CD14-positive monocyte (primary cell): ENCODE data around the gene SNX18. TPM values are rescaled to one million over a fixed set of nuclear protein-coding genes. Genes with fewer than 3 reads are reported as not detected.
A peak's percentile ranks its signal among the peaks of the same experiment; 100 is the strongest.

Experiments
- DNase-seq, 3 donors: peaks; one replicate each; pipeline ENCODE4 v3.0.0-alpha.2; 2011 to 2022
- H2AFZ ChIP-seq: 2 replicates; pipeline ENCODE4 v1.6.0; 2012; ENCODE audit warnings: mild to moderate bottlenecking, low read depth, low read length, inconsistent platforms; ENCODE audit not compliant: insufficient read depth, poor library complexity, severe bottlenecking
- H3K27ac ChIP-seq, 2 donors: 1 replicate in 1 of 2; 2 replicates in 1 of 2; pipeline ENCODE4 v1.5.1; 2012 to 2013; ENCODE audit warnings: low read length in 2 of 2, control low read depth in 1 of 2, inconsistent platforms in 1 of 2, low read depth in 1 of 2, mild to moderate bottlenecking in 1 of 2
- H3K27me3 ChIP-seq, 2 donors: one replicate each; pipeline versions ENCODE4 v1.6.0 to v1.6.1; 2011 to 2013; ENCODE audit warnings: low read length in 2 of 2; ENCODE audit not compliant: control insufficient read depth in 2 of 2, insufficient read depth in 2 of 2
- H3K36me3 ChIP-seq, 2 donors: replicated peaks in 1 of 2; 1 replicate in 1 of 2; 2 replicates in 1 of 2; pipeline versions ENCODE4 v1.5.1 to v1.6.1; 2012 to 2013; ENCODE audit warnings: low read length in 2 of 2, control low read depth in 1 of 2, inconsistent platforms in 1 of 2, mild to moderate bottlenecking in 1 of 2; ENCODE audit not compliant: insufficient read depth in 2 of 2, control insufficient read depth in 1 of 2
- H3K4me1 ChIP-seq, 2 donors: 1 replicate in 1 of 2; 2 replicates in 1 of 2; pipeline versions ENCODE4 v1.5.1 to v1.6.1; 2012 to 2013; ENCODE audit warnings: low read length in 2 of 2, control low read depth in 1 of 2, inconsistent platforms in 1 of 2, mild to moderate bottlenecking in 1 of 2, moderate library complexity in 1 of 2; ENCODE audit not compliant: insufficient read depth in 2 of 2, control insufficient read depth in 1 of 2
- H3K4me2 ChIP-seq: replicated peaks from 2 replicates; pipeline ENCODE3; 2012; ENCODE audit warnings: low read length, moderate library complexity, mild to moderate bottlenecking; ENCODE audit not compliant: poor library complexity, severe bottlenecking; ENCODE audit errors: extremely low read depth
- H3K4me3 ChIP-seq, 3 experiments: fragments of 200-600 bp in 1 of 3; sonication (generic) in 1 of 3; replicated peaks in 1 of 3; 1 replicate in 2 of 3; 2 replicates in 1 of 3; pipeline ENCODE4 v1.5.1; 2011 to 2013; ENCODE audit warnings: low read length in 3 of 3, mild to moderate bottlenecking in 3 of 3, control low read depth in 2 of 3, low read depth in 2 of 3, inconsistent platforms in 1 of 3, moderate library complexity in 1 of 3
- H3K79me2 ChIP-seq: 2 replicates; pipeline ENCODE4 v1.6.0; 2012; ENCODE audit warnings: mild to moderate bottlenecking, control low read depth, inconsistent platforms, low read length, moderate library complexity; ENCODE audit not compliant: insufficient read depth
- H3K9ac ChIP-seq: 2 replicates; pipeline ENCODE4 v1.6.0; 2017; ENCODE audit warnings: low read length, mild to moderate bottlenecking; ENCODE audit not compliant: insufficient read depth, poor library complexity, severe bottlenecking
- H3K9me3 ChIP-seq, 2 donors: replicated peaks in 1 of 2; 1 replicate in 1 of 2; 2 replicates in 1 of 2; pipeline versions ENCODE4 v1.5.1 to v1.6.1; 2012 to 2013; ENCODE audit warnings: low read length in 2 of 2, control low read depth in 1 of 2; ENCODE audit not compliant: control insufficient read depth in 1 of 2, insufficient read depth in 1 of 2
- H4K20me1 ChIP-seq: 2 replicates; pipeline ENCODE4 v1.6.0; 2012; ENCODE audit warnings: mild to moderate bottlenecking, low read length, control low read depth, moderate library complexity; ENCODE audit not compliant: insufficient read depth
- H3K27ac Mint-ChIP-seq, 7 donors: one replicate each; pipeline ENCODE4 v1.8.0; 2020; ENCODE audit warnings: mild to moderate bottlenecking in 7 of 7, mixed read lengths in 7 of 7, moderate library complexity in 6 of 7, inconsistent platforms in 2 of 7
- H3K27me3 Mint-ChIP-seq, 3 donors: one replicate each; pipeline ENCODE4 v1.8.0; 2021 to 2022; ENCODE audit warnings: low read depth in 3 of 3, mild to moderate bottlenecking in 3 of 3, mixed read lengths in 3 of 3, moderate library complexity in 3 of 3, inconsistent platforms in 1 of 3
- H3K36me3 Mint-ChIP-seq, 2 donors: one replicate each; pipeline ENCODE4 v1.8.0; 2020; ENCODE audit warnings: mixed read lengths in 2 of 2, inconsistent platforms in 1 of 2, mild to moderate bottlenecking in 1 of 2
- H3K4me1 Mint-ChIP-seq: one replicate; pipeline ENCODE4 v1.8.0; 2020; ENCODE audit warnings: mild to moderate bottlenecking, mixed read lengths
- H3K4me3 Mint-ChIP-seq, 2 donors: one replicate each; pipeline ENCODE4 v1.8.0; 2020; ENCODE audit warnings: mild to moderate bottlenecking in 2 of 2, mixed read lengths in 2 of 2, moderate library complexity in 1 of 2
- H3K9me3 Mint-ChIP-seq, 7 donors: one replicate each; pipeline ENCODE4 v1.8.0; 2020 to 2022; ENCODE audit warnings: mixed read lengths in 7 of 7, mild to moderate bottlenecking in 6 of 7, moderate library complexity in 6 of 7, inconsistent platforms in 2 of 7
- WGBS: methylation state at CpG from one replicate; pipeline ENCODE4 v1.1.5; 2013; ENCODE audit warnings: missing lambda C conversion rate; ENCODE audit not compliant: insufficient coverage; 5-methylcytosine and 5-hydroxymethylcytosine counted together
- intact Hi-C, 2 donors: fragments of 100-400 bp; cut with micrococcal nuclease; formaldehyde crosslinking; loops; one replicate each; pipeline versions ENCODE4 v1.15.0 to v1.15.1; 2023
- polyA minus RNA-seq: library from RNA; depleted of rRNA, polyadenylated mRNA; stranded (reverse); fragments of >200 nt; gene quantifications from 2 replicates; pipeline ENCODE4 v1.2.3, GENCODE V29; 2012
- polyA plus RNA-seq, 3 donors: library from polyadenylated mRNA; depleted of rRNA in 1 of 3; unstranded in 2 of 3; stranded (reverse) in 1 of 3; fragments of 300-500 nt in 2 of 3; fragments of >200 nt in 1 of 3; fragmentation: Illumina TruSeq in 2 of 3; gene quantifications; 1 replicate in 2 of 3; 2 replicates in 1 of 3; pipeline ENCODE4 v1.2.3, GENCODE V29; 2012 to 2021
- total RNA-seq, 12 experiments: library from RNA in 1 of 12; stranded (reverse) in 1 of 12; fragments of 120-200 nt in 1 of 12; gene quantifications; one replicate each; pipeline ENCODE4 v1.2.4 and lab custom pipeline; 2013 to 2026; ENCODE audit warnings: mixed read lengths in 6 of 12, inconsistent platforms in 1 of 12
- TF ChIP-seq, protein P1 (sequence below): fragments of 200-600 bp; IDR thresholded peaks from one replicate; pipeline ENCODE4 v1.8.0; 2022; ENCODE audit warnings: antibody characterized with exemption, mild to moderate bottlenecking

SNX18 gene, protein sequence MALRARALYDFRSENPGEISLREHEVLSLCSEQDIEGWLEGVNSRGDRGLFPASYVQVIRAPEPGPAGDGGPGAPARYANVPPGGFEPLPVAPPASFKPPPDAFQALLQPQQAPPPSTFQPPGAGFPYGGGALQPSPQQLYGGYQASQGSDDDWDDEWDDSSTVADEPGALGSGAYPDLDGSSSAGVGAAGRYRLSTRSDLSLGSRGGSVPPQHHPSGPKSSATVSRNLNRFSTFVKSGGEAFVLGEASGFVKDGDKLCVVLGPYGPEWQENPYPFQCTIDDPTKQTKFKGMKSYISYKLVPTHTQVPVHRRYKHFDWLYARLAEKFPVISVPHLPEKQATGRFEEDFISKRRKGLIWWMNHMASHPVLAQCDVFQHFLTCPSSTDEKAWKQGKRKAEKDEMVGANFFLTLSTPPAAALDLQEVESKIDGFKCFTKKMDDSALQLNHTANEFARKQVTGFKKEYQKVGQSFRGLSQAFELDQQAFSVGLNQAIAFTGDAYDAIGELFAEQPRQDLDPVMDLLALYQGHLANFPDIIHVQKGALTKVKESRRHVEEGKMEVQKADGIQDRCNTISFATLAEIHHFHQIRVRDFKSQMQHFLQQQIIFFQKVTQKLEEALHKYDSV
- 90.3 TPM for total RNA-seq (2013)
- polyA plus RNA-seq (10 to 100 TPM in 2 of 3 donors, 1 to 10 TPM in 1; 6.8 to 33.3 (median 12.4) TPM), polyA minus RNA-seq (108 and 205 TPM in 2 replicates), total RNA-seq (lab: John Stamatoyannopoulos, UW) (40.4 to 139 (median 83.5) reads per million in 11 experiments)

DNA sequence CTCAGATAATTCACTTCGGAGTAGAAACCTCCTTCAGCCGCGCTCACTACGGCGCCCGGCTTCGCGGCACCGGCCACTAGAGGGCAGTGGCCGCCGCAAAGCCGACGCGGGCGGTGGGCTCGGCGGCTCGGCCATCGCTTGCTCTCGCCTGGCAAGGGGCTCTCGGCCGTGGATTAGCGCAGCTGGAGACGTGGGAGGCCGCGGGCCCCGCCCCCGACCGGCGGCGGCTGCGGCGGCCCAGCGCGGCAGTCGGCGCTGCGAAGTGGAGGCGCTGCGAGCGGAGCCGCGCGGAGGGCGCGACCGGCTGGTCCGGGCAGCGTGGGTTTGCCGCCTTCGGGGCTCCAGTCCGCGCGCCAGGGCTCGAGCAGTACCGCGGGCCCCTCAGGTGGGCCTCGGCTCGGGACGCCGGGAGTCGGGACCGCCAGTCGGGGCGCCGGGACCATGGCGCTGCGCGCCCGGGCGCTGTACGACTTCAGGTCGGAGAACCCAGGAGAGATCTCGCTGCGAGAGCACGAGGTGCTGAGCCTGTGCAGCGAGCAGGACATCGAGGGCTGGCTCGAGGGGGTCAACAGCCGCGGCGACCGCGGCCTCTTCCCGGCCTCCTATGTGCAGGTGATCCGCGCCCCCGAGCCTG lies at the start of gene SNX18:
TSS of gene SNX18 (plus strand) at position 248 of the 634 bp plus-strand sequence. CDS start at position 442, 194 bp downstream.
- Histone ChIP-seq H3K4me1 (peaks cover 33 to 40% of the 10 kb centered on the region in 2 donors), H3K4me3 (peak within 1 kb of the TSS; percentile 82 to 91 (median 82)), H3K4me2 (peak within 1 kb of the TSS; percentile 89), H3K27ac (peak within 1 kb of the TSS; percentile 65 to 92), H3K9me3 (no peaks in the 10 kb centered on the region), H2AFZ (peak within 1 kb of the TSS; percentile 72), H3K27me3 (peaks cover 0 to 8% of the 10 kb centered on the region in 2 donors), H3K36me3 (peaks cover 0 to 3% of the 10 kb centered on the region in 2 donors), H3K79me2 (peaks cover 51% of the 10 kb centered on the region), H3K9ac (peak within 1 kb of the TSS; percentile 86), H4K20me1 (peaks cover 41% of the 10 kb centered on the region)
- under 1% methylated on average over 87 of the region's 88 CpGs for WGBS
- intact Hi-C loops = loop anchor here (1.0 to 5.0 kb wide), 5 partner anchors 154 to 630 kb away; no protein-coding TSS in a partner anchor
- H3K27me3 Mint-ChIP-seq = peaks cover 5 to 15% (median 9%) of the 10 kb centered on the region in 3 donors
- peak within 1 kb of the TSS; percentile 71 to 94 (median 88) for H3K27ac Mint-ChIP-seq
- peaks cover 0 to 2% (median 0%) of the 10 kb centered on the region in 7 donors for H3K9me3 Mint-ChIP-seq
- H3K4me3 Mint-ChIP-seq = peak within 1 kb of the TSS; percentile 96 to 97
- TF ChIP-seq, protein P1, sequence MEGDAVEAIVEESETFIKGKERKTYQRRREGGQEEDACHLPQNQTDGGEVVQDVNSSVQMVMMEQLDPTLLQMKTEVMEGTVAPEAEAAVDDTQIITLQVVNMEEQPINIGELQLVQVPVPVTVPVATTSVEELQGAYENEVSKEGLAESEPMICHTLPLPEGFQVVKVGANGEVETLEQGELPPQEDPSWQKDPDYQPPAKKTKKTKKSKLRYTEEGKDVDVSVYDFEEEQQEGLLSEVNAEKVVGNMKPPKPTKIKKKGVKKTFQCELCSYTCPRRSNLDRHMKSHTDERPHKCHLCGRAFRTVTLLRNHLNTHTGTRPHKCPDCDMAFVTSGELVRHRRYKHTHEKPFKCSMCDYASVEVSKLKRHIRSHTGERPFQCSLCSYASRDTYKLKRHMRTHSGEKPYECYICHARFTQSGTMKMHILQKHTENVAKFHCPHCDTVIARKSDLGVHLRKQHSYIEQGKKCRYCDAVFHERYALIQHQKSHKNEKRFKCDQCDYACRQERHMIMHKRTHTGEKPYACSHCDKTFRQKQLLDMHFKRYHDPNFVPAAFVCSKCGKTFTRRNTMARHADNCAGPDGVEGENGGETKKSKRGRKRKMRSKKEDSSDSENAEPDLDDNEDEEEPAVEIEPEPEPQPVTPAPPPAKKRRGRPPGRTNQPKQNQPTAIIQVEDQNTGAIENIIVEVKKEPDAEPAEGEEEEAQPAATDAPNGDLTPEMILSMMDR = peak; percentile 97
- peaks cover 17 to 22% of the 10 kb centered on the region in 2 donors for H3K36me3 Mint-ChIP-seq
- H3K4me1 Mint-ChIP-seq = peaks cover 23% of the 10 kb centered on the region
- DNase-seq = peak; percentile 87 to 91 (median 90)

DNA sequence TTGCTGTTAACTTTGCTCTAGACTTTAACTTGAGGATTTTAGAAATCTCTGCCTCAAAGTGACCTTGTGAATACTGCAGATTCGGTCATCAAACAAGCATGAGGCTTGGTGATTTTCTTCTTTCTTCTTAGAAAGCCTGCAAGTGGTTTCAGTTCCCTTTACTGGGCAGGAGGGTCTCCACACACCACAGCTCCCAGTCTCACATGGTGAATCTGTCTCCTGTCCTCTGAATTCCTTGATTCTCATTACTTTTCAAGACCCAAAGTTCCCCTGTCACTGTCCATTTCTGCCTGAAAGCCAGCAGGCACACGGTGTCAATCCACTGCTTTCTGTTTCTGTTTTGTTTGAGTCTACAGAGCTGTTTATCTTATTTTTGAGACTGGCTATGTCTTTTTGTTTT lies 47.9 kb upstream of the SNX18 start:
- no peak for DNase-seq
- H3K27ac ChIP-seq = no peak overlapping the region
- Mint-ChIP-seq H3K4me1 (peaks cover 7% of the 10 kb centered on the region), H3K9me3 (peaks cover 0 to 7% (median 2%) of the 10 kb centered on the region in 7 donors), H3K27me3 (peaks cover 0 to 4% (median 3%) of the 10 kb centered on the region in 3 donors), H3K4me3 (peak overlapping the region in 1 of 2 donors; percentile 75), H3K36me3 (no peaks in the 10 kb centered on the region), H3K27ac (peak overlapping the region in 1 of 7 donors; percentile 7)
- no CpG with 5 or more reads among the region's 2 CpGs for WGBS
- intact Hi-C loops = no loop called here
- H3K79me2 ChIP-seq = no peaks in the 10 kb centered on the region
- no peaks in the 10 kb centered on the region for H3K27me3 ChIP-seq
- peak overlapping the region; percentile 27 for H3K9ac ChIP-seq
- TF ChIP-seq, protein P1 = no peak
- no peaks in the 10 kb centered on the region for H3K9me3 ChIP-seq
- no peaks in the 10 kb centered on the region for H4K20me1 ChIP-seq
- peaks cover 0 to 2% of the 10 kb centered on the region in 2 donors for H3K4me1 ChIP-seq
- no peak overlapping the region for H3K4me2 ChIP-seq
- H3K36me3 ChIP-seq = no peaks in the 10 kb centered on the region
- H3K4me3 ChIP-seq = no peak overlapping the region
- H2AFZ ChIP-seq = peak overlapping the region; percentile 54
